Stimulated activated CD4-positive, alpha-beta T cell treated with anti-CD3 and anti-CD28 coated beads, Interleukin-12 subunit alpha, Interleukin-12 subunit beta, amount 100 ng/mL, for 4 hours (primary cell): ENCODE results near the gene SPATS1.
"Not testable (repeated sequence)": the region's sequence is repeated elsewhere in the genome, so short reads cannot be mapped to it uniquely, and the experiment has no call there.

Source experiments
- DNase-seq: peaks from one replicate; pipeline ENCODE4 v3.0.0-alpha.2; 2020

The SPATS1 gene

DNA sequence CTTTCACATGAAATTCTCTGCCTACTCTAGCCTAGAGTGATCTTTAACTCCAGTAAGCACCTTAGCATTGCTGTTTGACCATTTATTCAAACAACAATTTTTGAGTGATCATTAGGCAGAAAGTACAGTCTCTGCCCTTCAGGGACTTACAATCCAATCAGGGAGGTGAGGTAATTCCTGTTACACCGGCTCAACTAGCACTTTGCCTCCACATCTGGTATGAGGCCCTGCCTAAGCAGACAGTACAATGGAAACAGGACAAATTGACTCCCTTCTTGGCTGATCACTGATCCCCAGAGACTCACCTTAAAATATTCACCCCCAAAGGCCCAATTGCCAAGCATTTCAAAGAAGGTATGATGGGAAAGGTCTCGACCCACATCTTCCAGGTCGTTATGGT is 30.7 kb upstream of the SPATS1 start:
- no peak for DNase-seq

DNA sequence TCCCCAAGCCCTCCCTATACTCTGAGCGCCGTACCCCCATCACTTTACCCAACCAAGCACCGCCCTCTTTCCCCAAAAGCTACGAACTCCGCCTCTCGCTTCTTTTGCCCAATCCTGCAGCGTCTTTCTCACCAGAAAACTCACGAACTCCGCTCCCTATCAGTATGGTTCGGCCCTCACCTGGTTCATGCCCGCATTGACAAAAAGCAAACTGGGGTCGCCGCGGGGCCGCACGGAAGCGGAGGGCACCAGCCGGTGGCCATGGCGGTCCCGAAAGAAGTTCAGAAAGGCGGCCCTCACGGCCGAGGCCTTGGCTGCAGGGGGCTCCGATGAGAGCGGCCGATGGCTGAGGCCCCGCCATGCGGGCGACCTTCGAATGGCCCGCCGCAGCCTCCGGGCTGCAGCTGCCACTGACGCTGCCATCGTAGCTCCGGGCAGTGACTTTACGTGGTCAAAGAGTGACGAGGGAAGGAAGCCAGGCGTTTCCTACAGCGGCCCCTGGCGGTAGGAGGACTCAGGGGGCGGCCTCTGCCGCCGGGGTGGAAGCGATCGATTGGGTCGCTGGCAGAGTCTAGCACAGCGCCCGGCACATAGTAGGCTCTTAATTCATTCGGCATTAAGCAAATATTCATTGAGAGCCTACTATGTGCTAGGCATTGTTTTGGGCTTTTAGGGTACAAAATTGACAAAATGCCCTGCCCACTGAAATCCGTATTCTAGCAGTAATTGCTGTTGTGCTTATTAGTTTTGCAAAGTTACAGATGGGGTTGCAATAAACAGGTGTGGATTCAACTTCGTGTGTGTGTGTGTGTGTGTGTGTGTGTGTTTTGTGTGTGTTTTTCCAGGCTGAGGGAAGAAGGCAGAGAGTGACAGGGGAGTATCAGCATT is 29.3 kb upstream of the SPATS1 start, which contains the start of gene AARS2:
AARS2 (minus strand) TSS at position 447 of the 888 bp plus-strand sequence; CDS start at position 423, 24 bp downstream.
- DNase-seq, result peak; percentile 96

DNA sequence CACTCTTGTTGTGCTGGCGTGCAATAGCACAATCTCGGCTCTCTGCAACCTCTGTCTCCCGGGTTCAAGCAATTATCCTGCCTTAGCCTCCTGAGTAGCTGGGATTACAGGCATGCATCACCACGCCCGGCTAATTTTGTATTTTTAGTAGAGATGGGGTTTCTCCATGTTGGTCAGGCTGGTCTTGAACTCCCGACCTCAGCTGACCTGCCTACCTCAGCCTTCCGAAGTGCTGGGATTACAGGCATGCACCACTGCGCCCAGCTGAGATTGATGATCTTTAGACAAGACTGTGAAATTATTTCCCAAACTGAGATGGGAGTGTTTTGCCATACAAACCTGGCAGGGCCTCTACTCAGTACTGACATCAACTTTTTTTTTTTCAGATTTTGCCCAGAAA is 27.8 kb upstream of the SPATS1 start:
- DNase-seq, result not testable (repeated sequence)

DNA sequence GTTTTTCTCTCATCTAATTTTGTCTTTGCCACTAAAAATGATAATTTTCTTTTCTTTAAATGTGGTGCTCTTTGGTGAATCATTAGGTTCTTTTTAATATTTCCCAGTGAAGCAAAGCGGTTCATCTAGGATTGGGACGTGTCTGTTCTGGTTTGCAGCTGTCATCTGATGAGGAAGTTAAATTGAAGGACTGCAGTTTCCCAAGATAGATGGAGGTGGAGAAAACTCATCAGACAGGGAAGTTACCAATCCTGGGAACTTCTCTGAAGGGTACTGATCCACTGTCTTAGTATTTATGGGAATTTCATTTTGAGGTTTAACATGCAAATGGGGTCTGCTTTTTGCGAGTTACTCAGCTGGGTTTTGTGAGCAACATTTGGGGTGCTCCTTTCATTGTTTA is 26.9 kb upstream of the SPATS1 start:
- no peak for DNase-seq

DNA sequence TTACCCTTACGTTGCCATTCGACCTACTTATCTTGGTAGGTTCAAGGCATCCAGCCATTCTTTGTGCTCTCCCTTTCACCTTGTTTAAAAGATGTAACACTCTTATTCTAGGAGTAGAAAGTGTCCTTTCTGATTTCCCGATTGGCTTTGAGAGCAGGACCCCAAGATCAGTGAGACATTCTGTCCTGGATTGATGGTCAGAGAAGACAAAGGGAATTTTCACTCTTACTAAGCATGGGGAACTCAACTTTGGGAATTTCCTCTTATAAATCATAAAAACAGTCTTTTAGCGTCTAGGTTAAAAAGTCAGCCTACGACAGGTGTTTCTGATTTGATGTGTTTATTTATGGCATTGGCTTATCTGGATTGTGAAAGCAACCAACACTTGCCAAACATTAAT is 26.5 kb upstream of the SPATS1 start:
- DNase-seq, result no peak

DNA sequence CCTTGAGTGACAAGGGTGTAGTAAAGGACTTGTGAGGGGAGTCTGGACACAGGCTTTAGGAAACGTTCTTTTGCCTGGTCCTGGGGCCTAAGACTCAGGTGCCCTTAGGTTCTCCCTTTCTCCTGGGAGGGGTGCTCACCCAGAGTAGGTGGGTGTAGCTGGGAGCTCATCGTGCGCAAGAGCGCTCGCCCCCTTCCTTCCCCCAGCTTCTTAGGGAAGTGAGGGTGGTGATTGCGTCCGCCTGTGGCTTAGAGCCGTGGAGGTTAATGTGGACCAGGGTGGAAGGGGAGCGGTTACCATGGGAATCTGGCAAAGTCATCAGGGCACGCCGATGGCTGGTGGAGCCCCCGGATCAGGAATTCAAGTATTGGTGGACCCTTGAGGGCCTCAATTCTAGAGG is 26.0 kb upstream of the SPATS1 start:
- no peak for DNase-seq

DNA sequence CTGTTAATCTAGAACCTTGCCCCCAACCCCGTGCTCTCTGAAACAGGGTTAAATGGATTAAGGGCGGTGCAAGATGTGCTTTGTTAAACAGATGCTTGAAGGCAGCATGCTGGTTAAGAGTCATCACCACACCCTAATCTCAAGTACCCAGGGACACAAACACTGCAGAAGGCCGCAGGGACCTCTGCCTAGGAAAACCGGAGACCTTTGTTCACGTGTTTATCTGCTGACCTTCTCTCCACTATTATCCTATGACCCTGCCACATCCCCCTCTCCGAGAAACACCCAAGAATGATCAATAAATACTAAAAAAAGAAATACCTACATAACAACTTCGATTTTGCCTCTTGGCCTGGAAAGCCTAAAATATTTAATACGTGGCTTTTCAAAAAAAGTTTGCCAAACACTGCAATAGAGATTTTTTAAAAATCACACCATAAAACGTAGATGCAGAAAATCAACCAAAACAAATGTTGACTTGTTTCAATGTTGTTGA is 25.3 kb upstream of the SPATS1 start:
- not testable (repeated sequence) for DNase-seq

DNA sequence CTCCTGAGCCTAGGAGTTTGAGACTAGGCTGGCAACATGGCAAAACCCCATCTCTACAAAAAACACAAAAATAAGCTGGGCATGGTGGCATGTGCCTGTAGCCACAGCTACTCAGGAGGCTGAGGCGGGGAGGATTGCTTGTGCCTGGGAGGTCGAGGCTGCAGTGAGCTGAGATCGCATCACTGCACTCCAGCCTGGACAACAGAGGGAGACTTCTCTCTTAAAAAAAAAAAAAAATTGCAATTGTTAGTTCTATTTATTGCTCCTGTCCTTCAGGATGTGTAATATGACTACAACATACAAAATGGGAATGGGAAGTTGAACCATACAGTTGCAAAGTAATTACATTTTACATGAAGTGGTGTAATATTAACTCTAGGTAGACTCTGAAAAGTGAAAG is 21.2 kb upstream of the SPATS1 start:
- no peak for DNase-seq

DNA sequence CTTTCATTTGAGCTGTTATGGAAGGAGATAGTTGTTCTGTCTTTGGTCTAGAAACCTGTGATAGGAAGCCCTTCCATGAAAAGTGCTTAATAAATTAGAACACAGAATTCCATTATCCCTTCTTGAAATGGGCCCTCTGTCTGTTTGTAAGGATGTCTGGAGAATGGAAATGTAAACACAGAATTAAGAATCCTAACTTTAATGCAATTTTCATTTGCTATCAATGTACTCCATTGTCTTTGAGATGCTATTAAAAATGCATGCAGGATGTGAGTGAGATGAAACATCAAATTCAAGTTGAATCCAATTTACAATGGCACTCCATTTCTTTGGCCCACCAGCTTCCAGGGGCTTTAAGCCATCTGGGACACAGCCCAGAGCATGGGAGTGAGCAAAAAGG is 15.4 kb upstream of the SPATS1 start:
- DNase-seq, result no peak

DNA sequence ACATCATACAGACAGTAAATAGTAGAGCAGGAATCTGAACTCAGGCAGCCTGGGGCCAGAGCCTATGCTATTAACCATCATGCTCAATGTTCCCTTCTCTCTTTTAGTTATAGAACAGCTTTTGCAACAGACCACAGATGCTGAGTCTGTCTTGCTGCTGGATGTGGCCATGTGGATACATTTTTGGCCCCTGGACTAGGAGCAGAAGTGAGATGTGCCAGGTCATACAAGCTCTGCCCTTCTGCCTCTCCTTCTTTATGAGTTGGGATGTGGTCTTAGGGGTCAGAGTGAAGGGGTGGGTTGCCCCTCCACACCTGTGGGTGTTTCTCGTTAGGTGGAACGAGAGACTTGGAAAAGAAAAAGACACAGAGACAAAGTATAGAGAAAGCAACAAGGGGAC is 14.7 kb upstream of the SPATS1 start:
- no peak for DNase-seq

DNA sequence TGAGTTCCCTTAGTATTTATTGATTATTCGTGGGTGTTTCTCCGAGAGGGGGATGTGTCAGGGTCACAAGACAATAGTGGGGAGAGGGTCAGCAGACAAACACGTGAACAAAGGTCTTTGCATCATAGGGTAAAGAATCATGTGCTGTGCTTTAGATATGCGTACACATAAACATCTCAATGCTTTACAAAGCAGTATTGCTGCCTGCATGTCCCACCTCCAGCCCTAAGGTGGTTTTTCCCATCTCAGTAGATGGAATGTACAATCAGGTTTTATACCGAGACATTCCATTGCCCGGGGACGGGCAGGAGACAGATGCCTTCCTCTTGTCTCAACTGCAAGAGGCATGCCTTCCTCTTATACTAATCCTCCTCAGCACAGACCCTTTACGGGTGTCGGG is 14.2 kb upstream of the SPATS1 start:
- DNase-seq, result not testable (repeated sequence)

DNA sequence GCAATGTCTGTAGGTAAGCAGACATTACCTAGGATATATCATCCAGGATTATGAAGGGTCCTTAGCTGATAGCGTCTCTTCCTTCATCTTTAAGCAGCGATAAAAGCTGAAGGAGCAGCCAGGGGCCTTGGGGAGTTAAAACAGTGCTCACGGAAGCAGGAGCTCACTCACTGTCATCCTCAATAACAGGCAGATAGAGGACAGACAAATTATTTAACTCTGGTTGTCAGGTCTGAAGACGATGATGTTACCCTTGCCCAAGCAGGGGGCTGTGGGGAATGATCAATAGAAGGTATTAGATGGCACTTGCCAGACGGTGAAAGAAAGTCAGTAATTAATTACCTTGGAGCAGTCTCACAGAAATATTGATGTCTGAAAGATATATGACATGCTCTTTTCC is 12.6 kb upstream of the SPATS1 start:
- DNase-seq, result no peak

DNA sequence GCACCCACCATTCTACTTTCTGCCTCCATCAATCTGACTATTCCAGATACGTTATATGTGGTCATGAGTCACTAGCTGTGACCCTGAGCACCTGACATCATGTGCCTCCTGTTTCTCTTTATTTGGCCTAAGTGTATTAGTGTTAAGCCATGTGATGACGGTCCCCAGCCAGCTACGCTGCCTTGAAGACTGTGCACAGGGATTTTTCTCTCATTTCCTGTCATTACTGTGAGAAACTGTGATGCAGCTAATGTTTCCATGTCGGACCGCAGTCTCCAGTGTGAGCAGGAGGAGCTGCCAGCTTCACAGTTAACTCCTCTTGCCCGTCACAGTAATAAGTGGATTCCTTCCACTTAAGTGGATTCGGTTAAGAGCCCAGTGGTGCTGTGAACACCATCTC is 9.9 kb upstream of the SPATS1 start:
- DNase-seq, result no peak

DNA sequence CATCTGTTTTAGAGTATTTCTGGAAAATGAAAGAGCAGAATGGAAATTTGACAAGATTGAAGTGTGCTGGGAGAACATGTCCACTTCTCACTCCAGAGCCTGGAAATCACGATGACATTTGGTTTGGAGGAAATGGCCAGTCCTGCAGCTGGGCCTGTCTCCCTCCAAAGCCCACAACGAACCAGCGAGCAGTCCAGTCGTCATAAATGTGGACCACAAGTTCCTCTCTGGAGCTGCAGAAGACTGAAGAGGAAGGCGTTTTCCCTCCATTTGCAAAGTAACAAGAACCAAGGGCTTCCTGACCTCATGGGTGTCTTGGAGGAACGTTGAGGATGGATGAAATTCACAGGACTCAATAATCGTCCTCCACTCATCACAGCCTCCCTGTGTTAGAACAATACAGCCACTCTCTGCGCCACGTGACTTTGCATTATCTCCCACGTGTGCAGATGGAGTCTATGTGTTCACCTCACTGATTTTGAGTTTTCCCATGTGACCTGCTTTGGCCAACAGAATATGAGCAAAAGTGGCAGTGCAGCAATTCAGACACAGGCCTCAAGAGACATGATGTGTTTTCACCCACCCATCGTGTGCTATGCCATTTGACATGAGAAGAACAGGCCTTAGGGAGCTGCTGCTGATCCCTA is 9.1 kb upstream of the SPATS1 start:
- no peak for DNase-seq

DNA sequence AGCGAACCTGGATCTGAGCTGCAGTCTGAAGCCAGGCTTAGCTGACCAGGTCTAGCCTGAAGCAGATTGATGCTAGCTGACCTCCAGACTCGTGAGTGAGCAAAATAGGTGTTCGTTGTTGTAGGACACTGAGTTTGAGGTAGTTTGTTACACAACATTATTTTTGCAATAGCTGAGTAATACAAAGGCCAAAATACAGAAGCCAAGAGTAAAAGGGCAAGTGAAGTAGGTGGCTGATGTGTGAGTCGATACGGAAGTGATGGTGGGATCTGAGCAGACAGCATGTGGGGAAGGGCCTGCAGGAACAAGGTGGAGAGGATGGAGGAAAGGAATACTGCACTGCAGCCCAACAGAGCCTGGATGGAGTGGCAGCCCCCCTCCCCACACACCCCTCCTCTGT is 8.5 kb upstream of the SPATS1 start:
- no peak for DNase-seq

DNA sequence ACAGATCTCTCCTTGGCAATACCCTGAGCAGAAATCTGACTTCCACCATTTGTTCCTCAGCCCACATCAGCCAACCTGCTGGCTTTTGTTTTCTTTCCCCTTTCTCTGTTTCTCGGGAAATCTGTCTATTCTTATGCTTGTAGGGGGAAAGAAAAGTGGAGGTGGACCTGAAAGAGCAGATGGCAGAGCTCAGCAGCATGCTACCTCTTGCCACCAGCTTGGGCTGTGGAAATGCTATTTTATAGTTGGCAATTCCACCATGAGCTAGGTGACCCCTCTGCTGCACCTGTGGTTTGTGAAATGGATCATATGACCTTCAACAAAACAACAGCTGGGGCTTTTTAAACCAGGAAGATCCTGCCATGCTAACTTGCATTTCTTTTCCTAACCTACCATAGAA is 6.8 kb upstream of the SPATS1 start:
- DNase-seq, result no peak

DNA sequence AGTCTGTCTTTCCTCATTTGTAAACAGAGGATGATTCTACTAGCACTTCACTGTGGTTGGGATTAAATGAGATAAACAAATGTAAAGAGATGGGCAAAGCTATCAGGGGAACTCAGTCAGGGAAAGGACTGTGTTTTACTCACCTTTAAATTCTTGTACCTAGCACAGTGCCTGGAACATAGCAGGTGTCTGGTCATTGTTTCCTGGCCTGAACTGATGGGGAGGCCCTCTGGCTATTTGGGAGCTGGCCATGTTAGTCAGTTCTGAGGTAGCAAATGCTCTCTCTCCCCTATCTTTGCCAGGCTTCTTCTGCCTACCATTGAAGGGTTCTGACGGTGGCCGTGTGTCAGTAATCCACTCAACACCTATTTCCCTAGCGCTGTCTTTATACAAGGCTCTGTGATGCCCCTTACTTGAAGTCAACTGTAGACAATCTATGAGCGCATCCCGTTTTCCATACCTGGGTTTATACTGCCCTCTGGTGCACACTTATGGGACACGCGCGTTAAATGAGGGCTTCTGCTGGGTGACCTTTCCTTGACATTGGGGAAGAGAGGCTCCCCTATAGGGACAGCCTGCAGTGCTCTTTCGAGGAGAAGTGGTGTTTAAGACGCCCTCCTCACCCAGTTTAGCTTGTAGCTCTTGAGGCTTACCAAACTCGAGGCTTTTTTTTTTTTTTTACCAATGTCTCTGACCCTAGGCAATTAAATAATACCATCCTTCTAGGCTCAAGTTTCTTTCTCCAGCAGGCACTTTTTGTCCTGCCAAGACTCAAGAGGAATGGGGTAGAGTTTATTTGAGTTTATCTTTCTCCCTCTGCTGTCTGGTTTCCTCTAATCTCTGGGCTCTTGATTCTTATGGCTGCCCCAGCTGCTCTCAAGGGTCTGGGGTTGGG is 4.0 kb upstream of the SPATS1 start:
- peak; percentile 57 for DNase-seq

DNA sequence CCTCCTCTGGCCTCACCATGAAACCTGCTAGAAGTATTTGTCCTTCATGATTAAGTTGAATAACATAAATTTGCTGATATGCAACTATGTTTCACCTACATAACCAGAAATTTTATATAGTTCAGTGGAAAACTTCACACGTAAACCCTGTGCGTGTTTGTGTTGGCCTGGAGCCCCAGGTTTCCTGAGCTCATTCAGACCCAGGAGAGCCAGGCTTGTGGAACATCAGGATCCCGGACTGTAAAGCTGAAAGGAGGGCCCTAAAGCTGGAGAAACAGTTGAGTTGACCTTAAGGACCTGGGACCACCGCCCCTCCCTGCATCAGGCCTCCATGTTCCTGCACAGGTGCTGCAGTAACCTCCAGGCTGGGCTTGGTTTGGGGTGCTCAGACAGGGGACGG is 3.1 kb upstream of the SPATS1 start:
- DNase-seq, result no peak

DNA sequence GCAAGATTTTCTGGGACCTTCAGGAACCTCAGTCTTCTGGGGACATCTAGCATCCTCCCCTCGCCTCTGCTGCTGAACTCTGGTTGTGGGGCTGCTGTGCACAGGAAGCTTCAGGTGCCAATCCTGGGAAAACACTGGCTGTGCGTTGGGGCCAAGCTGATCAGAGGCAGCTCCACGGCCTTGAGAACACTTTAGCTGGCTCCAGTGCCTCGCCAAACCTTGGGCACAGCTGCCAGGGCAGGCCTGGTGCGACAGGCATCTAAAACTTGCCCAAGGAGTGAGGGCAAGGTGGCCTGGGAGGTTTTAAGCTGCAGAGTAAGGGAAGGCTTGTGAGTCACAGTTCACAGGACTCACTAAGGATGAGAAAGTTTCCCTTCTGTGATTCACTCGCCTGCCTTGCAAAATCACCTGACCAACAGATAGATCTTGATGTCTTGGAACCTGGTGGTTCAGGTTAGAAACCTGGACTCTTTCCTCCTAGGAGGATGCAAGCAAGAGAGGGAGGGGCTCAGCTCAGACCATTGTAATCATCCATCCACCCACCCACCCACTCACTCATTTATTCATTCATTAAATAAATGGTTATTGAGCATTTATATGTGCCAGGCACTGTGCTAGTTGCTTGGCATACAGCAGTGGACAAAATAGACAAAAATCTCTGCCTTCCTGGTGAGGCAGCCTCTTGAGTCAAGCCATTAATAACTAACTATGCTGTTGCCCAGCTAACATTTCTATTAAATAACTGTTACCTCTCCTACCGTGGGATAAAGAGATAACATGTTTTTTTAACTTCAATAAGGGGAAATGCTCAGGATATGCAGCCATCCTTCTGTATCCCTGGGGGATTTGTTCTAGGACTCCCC is 2.5 kb upstream of the SPATS1 start:
- no peak for DNase-seq

DNA sequence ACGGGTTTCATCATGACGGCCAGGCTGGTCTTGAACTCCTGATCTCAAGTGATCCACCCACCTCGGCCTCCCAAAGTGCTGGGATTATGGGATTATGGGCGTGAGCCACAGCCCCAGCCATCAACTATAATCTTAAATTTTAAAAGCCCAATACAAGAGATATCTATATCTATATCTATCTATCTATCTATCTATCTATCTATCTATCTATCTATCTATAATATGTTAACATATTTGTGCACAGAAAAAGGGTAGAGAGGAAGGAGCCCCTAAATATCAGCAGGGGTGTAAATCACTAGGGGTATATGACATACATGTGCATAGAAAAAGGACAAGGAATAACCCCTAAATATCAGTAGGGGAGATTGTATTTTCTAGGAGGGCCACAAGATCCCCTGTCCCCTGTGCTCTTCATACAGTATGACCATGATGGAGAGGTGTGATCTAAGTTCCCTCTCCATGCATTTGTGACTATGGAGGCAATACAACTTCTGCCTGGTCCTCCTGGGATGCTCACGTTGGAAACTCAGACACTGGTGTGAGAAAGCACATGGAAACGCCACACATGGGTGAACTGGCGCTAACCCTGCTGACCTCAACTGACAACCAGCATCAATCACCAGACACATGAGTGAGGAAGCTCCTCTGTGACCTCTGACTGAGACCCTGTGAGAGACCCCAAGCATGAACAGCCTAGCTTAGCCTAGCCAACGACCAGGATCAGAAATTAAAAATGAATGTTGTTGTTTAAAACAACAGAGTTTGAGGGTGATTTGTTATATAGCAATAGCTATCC is 1.2 kb upstream of the SPATS1 start:
- no peak for DNase-seq

DNA sequence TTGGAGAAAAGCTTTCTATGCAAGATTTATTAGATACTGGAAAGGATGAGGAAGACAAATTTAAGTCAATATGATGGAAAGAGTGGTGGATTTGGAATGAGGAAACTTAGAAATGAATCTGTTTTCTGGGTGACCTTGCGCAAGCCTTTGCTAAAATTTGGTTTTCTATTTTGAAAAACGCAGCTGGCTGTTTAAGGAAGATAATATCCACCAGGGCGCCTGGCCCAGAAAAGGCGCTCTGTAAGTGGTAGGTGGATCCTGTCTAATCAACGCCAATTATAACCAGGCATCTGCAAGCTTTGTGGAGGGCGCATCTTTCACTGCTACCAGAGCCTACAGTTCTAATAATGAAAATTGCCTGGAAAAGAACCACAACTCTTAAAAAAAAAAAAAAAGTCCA is 398 bp upstream of the SPATS1 start:
- DNase-seq, result no peak
